HepG2 (cell line): ENCODE results near the gene TMEM235. TPM values are rescaled to one million over a fixed set of nuclear protein-coding genes. Genes with fewer than 3 reads are reported as not detected.
A peak's percentile ranks its signal among the peaks of the same experiment; 100 is the strongest.

Experiments
- AFF4 ChIP-seq: sonication (generic); formaldehyde crosslinking; IDR thresholded peaks from 2 replicates; pipeline ENCODE4 v1.4.0; 2020; ENCODE audit warnings: missing genetic modification reagents
- ARNT2 ChIP-seq: sonication (generic); formaldehyde crosslinking; IDR thresholded peaks from 2 replicates; pipeline ENCODE4 v1.8.0; 2022; ENCODE audit warnings: mild to moderate bottlenecking, low read depth, missing genetic modification reagents, moderate library complexity
- BORCS8-MEF2B ChIP-seq: sonication (generic); formaldehyde crosslinking; IDR thresholded peaks from 2 replicates; pipeline ENCODE4 v1.8.0; 2022; ENCODE audit warnings: mild to moderate bottlenecking, missing genetic modification reagents
- CHD4 ChIP-seq: fragments of 200-600 bp; sonication (generic); IDR thresholded peaks from 2 replicates; pipeline ENCODE4 v1.7.0; 2017; ENCODE audit warnings: mild to moderate bottlenecking, low read length, borderline replicate concordance
- KDM4B ChIP-seq: sonication (generic); formaldehyde crosslinking; IDR thresholded peaks from 2 replicates; pipeline ENCODE4 v1.4.0; 2020; ENCODE audit warnings: missing genetic modification reagents
- MAX ChIP-seq: IDR thresholded peaks from 2 replicates; pipeline ENCODE4 v1.6.1; 2012; ENCODE audit warnings: inconsistent platforms
- MLLT10 ChIP-seq: sonication (generic); formaldehyde crosslinking; IDR thresholded peaks from 2 replicates; pipeline ENCODE4 v1.4.0; 2020; ENCODE audit warnings: missing genetic modification reagents
- NRL ChIP-seq: sonication (generic); formaldehyde crosslinking; IDR thresholded peaks from 2 replicates; pipeline ENCODE4 v1.5.0; 2020; ENCODE audit warnings: missing genetic modification reagents, mild to moderate bottlenecking, moderate library complexity, borderline replicate concordance
- REPIN1 ChIP-seq: sonication (generic); formaldehyde crosslinking; IDR thresholded peaks from 2 replicates; pipeline ENCODE4 v1.8.0; 2022; ENCODE audit warnings: missing genetic modification reagents, low read depth, mild to moderate bottlenecking, borderline replicate concordance
- TBP ChIP-seq: sonication (generic); formaldehyde crosslinking; IDR thresholded peaks from 2 replicates; pipeline ENCODE4 v1.5.0; 2020; ENCODE audit warnings: missing genetic modification reagents
- ZBTB33 ChIP-seq: sonication (generic); formaldehyde crosslinking; IDR thresholded peaks from 2 replicates; pipeline ENCODE4 v1.4.0; 2020; ENCODE audit warnings: missing genetic modification reagents
- ZBTB38 ChIP-seq: sonication (generic); formaldehyde crosslinking; IDR thresholded peaks from 2 replicates; pipeline ENCODE4 v1.5.1; 2020; ENCODE audit warnings: mild to moderate bottlenecking, missing genetic modification reagents
- ZNF33A ChIP-seq: sonication (generic); formaldehyde crosslinking; IDR thresholded peaks from 2 replicates; pipeline ENCODE4 v1.5.1; 2020; ENCODE audit warnings: missing genetic modification reagents, mild to moderate bottlenecking, moderate library complexity, borderline replicate concordance
- ZNF710 ChIP-seq: sonication (generic); formaldehyde crosslinking; IDR thresholded peaks from 2 replicates; pipeline ENCODE4 v1.5.0; 2020; ENCODE audit warnings: mild to moderate bottlenecking, missing genetic modification reagents, borderline replicate concordance
- polyA plus RNA-seq, 8 experiments: library from polyadenylated mRNA; depleted of rRNA in 3 of 8; stranded (reverse) in 7 of 8; unstranded in 1 of 8; fragments of >200 nt; fragmentation: Illumina TruSeq in 4 of 8; extraction: Trizol in 4 of 8; gene quantifications; 2 replicates each; pipeline versions ENCODE4 v1.2.1 to v1.2.3, GENCODE V29; 2011 to 2016; ENCODE audit warnings: low read depth in 4 of 8, missing spikeins in 1 of 8, mixed read lengths in 1 of 8; ENCODE audit not compliant: insufficient read depth in 1 of 8
- total RNA-seq, 5 experiments: library from RNA; depleted of rRNA; stranded (reverse); fragments of >200 nt; fragmentation: Illumina TruSeq; extraction: Trizol; gene quantifications; 2 replicates each; pipeline ENCODE4 v1.2.3, GENCODE V29; 2016; ENCODE audit warnings: low read depth in 1 of 5
- TF ChIP-seq, protein P1 (sequence below): sonication (generic); formaldehyde crosslinking; IDR thresholded peaks from 2 replicates; pipeline ENCODE4 v1.5.0; 2020; ENCODE audit warnings: missing genetic modification reagents
- TF ChIP-seq, protein P2 (sequence below): IDR thresholded peaks from 2 replicates; pipeline ENCODE4 v1.6.1; 2018; ENCODE audit warnings: missing genetic modification reagents
- TF ChIP-seq, protein P3 (sequence below): sonication (generic); IDR thresholded peaks from 2 replicates; pipeline ENCODE4 v1.6.1; 2016; ENCODE audit warnings: low read depth, borderline replicate concordance

The TMEM235 gene
- total and polyA plus RNA-seq, 2 of the 13 experiments (the other 11 are each of a cell fraction or from before 2014, with no cell fraction given) = not detected

DNA sequence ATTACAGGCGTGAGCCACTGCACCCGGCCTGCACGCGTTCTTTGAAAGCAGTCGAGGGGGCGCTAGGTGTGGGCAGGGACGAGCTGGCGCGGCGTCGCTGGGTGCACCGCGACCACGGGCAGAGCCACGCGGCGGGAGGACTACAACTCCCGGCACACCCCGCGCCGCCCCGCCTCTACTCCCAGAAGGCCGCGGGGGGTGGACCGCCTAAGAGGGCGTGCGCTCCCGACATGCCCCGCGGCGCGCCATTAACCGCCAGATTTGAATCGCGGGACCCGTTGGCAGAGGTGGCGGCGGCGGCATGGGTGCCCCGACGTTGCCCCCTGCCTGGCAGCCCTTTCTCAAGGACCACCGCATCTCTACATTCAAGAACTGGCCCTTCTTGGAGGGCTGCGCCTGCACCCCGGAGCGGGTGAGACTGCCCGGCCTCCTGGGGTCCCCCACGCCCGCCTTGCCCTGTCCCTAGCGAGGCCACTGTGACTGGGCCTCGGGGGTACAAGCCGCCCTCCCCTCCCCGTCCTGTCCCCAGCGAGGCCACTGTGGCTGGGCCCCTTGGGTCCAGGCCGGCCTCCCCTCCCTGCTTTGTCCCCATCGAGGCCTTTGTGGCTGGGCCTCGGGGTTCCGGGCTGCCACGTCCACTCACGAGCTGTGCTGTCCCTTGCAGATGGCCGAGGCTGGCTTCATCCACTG is 17.3 kb upstream of the TMEM235 start, which contains the start of gene BIRC5 (continued):
- TF ChIP-seq, protein P1, sequence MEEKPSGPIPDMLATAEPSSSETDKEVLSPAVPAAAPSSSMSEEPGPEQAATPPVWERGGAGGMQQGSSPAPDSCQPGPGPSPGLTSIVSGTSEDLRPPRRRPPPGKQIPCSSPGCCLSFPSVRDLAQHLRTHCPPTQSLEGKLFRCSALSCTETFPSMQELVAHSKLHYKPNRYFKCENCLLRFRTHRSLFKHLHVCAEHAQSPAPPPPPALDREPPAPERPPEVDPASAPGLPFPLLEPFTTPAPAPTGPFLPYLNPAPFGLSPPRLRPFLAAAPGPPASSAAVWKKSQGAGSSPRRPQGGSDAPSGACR (CRISPR knock-in tag) = no peak
- TF ChIP-seq REPIN1 (CRISPR knock-in tag) (peak; percentile 82), ZNF33A (CRISPR knock-in tag) (no peak), ZBTB38 (peak; percentile 69), AFF4 (no peak), NRL (CRISPR knock-in tag) (peak; percentile 63; the same call in 1 of the 2 replicates), BORCS8-MEF2B (peak; percentile 94; the same call in 1 of the 2 replicates), MAX (peak; percentile 97), KDM4B (CRISPR knock-in tag) (no peak; the same call in 1 of the 2 replicates), ZNF710 (CRISPR knock-in tag) (no peak; the same call in 1 of the 2 replicates), ARNT2 (CRISPR knock-in tag) (peak; percentile 99), MLLT10 (CRISPR knock-in tag) (no peak), TBP (CRISPR knock-in tag) (peak; percentile 95; the same call in 1 of the 2 replicates), ZBTB33 (CRISPR knock-in tag) (peak; percentile 51; the same call in 1 of the 2 replicates), CHD4 (no peak)
- TF ChIP-seq, protein P2, sequence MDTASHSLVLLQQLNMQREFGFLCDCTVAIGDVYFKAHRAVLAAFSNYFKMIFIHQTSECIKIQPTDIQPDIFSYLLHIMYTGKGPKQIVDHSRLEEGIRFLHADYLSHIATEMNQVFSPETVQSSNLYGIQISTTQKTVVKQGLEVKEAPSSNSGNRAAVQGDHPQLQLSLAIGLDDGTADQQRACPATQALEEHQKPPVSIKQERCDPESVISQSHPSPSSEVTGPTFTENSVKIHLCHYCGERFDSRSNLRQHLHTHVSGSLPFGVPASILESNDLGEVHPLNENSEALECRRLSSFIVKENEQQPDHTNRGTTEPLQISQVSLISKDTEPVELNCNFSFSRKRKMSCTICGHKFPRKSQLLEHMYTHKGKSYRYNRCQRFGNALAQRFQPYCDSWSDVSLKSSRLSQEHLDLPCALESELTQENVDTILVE (CRISPR knock-in tag) = peak; percentile 31; the same call in 1 of the 2 replicates
- TF ChIP-seq, protein P3, sequence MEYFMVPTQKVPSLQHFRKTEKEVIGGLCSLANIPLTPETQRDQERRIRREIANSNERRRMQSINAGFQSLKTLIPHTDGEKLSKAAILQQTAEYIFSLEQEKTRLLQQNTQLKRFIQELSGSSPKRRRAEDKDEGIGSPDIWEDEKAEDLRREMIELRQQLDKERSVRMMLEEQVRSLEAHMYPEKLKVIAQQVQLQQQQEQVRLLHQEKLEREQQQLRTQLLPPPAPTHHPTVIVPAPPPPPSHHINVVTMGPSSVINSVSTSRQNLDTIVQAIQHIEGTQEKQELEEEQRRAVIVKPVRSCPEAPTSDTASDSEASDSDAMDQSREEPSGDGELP = 0 out of 2 replicates have a peak, but pooled peaks have one; percentile 16
